ENCODE results near the gene KCNE2.

DNA sequence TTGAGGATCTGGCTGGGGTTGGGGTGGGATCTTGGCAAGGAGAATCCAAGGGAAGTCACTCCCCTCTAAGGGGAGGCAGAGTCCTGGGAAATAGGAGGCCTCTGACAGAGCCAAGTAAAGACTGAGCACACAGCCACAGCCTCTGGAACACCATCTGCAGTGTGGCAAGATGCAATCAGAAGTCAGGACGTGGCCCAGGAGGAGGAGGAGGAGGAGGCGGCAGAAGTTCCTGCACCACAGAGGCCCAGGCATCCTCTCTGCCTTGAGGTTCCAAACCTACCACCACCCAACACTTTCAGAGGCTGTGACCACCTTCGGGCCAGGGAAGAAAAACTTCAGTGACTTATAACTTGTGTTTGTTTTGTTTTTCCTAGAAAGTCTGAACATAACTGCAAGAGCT, 23.7 kb upstream of the KCNE2 start:
- TF ChIP-seq SP1 (IDR thresholded peaks at IDR 0.05; ENCODE audit: low read depth) (no peak), POLR2AphosphoS5 (IDR thresholded peaks at IDR 0.05; ENCODE audit: low read depth, low read length) (no peak), SRF (IDR thresholded peaks at IDR 0.05; ENCODE audit: low read depth) (no peak), POLR2A (IDR thresholded peaks at IDR 0.05; ENCODE audit: borderline replicate concordance, extremely low read depth, insufficient read depth, insufficient read length) (no peak), EZH2phosphoT487 (IDR thresholded peaks at IDR 0.05; ENCODE audit: borderline replicate concordance) (no peak), EZH2 (IDR thresholded peaks at IDR 0.05) (no peak), ZNF274 (IDR thresholded peaks at IDR 0.05; ENCODE audit: low read depth, low read length) (no peak), TCF7L2 (IDR thresholded peaks at IDR 0.05; ENCODE audit: borderline replicate concordance, extremely low read depth, insufficient read depth, insufficient read length) (no peak), ZFX (IDR thresholded peaks at IDR 0.05) (no peak)
- TF ChIP-seq, protein P1, sequence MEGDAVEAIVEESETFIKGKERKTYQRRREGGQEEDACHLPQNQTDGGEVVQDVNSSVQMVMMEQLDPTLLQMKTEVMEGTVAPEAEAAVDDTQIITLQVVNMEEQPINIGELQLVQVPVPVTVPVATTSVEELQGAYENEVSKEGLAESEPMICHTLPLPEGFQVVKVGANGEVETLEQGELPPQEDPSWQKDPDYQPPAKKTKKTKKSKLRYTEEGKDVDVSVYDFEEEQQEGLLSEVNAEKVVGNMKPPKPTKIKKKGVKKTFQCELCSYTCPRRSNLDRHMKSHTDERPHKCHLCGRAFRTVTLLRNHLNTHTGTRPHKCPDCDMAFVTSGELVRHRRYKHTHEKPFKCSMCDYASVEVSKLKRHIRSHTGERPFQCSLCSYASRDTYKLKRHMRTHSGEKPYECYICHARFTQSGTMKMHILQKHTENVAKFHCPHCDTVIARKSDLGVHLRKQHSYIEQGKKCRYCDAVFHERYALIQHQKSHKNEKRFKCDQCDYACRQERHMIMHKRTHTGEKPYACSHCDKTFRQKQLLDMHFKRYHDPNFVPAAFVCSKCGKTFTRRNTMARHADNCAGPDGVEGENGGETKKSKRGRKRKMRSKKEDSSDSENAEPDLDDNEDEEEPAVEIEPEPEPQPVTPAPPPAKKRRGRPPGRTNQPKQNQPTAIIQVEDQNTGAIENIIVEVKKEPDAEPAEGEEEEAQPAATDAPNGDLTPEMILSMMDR (IDR thresholded peaks at IDR 0.05 in 2 of 3, conservative IDR thresholded peaks at IDR 0.05 in 1 of 3; ENCODE audit: borderline replicate concordance in 1 of 3, insufficient read depth in 1 of 3, low read depth in 2 of 3, low read length in 2 of 3), result no peak
- TF ChIP-seq, protein P2, sequence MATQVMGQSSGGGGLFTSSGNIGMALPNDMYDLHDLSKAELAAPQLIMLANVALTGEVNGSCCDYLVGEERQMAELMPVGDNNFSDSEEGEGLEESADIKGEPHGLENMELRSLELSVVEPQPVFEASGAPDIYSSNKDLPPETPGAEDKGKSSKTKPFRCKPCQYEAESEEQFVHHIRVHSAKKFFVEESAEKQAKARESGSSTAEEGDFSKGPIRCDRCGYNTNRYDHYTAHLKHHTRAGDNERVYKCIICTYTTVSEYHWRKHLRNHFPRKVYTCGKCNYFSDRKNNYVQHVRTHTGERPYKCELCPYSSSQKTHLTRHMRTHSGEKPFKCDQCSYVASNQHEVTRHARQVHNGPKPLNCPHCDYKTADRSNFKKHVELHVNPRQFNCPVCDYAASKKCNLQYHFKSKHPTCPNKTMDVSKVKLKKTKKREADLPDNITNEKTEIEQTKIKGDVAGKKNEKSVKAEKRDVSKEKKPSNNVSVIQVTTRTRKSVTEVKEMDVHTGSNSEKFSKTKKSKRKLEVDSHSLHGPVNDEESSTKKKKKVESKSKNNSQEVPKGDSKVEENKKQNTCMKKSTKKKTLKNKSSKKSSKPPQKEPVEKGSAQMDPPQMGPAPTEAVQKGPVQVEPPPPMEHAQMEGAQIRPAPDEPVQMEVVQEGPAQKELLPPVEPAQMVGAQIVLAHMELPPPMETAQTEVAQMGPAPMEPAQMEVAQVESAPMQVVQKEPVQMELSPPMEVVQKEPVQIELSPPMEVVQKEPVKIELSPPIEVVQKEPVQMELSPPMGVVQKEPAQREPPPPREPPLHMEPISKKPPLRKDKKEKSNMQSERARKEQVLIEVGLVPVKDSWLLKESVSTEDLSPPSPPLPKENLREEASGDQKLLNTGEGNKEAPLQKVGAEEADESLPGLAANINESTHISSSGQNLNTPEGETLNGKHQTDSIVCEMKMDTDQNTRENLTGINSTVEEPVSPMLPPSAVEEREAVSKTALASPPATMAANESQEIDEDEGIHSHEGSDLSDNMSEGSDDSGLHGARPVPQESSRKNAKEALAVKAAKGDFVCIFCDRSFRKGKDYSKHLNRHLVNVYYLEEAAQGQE (IDR thresholded peaks at IDR 0.05; ENCODE audit: low read depth), result no peak
